ENCODE results near the gene ZNF844. TPM values are rescaled to one million over a fixed set of nuclear protein-coding genes. Genes with fewer than 3 reads are reported as not detected.
"Not testable (repeated sequence)": the region's sequence is repeated elsewhere in the genome, so short reads cannot be mapped to it uniquely, and the experiment has no call there.

Gene ZNF844
- total RNA-seq, 1 experiment from 2014 or later, result not detected

- H3K9ac ChIP-seq (ENCODE audit: low read length); H3K27me3 ChIP-seq (ENCODE audit: insufficient read depth, low read length); H3K4me3 ChIP-seq (replicated peaks in 1 of 2; ENCODE audit: low read depth in 1 of 2, low read length in 2 of 2); H3K9me2 ChIP-seq (ENCODE audit: insufficient read depth); BruUV-seq (replicated peaks); ATAC-seq; H3K27ac ChIP-seq (ENCODE audit: low read depth, low read length); H3K36me3 ChIP-seq (ENCODE audit: control insufficient read depth in 1 of 2, insufficient read depth in 2 of 2, low read length in 2 of 2); H4K20me1 ChIP-seq (ENCODE audit: insufficient read depth); RAD21 ChIA-PET (ENCODE audit: low non-redundant PET in 1 of 2, low total read pairs in 2 of 2, uncharacterized antibody in 2 of 2, unreplicated experiment in 2 of 2); H3K79me2 ChIP-seq (ENCODE audit: insufficient read depth, low read length); H3K4me2 ChIP-seq (ENCODE audit: low read length); H2AFZ ChIP-seq (ENCODE audit: low read depth, low read length, poor library complexity, severe bottlenecking); H3K4me1 ChIP-seq (ENCODE audit: control insufficient read depth in 1 of 2, insufficient read depth in 2 of 2, low read length in 2 of 2); CTCF ChIA-PET; POLR2A ChIA-PET; DNase-seq (ENCODE audit: low read depth, low spot score); intact Hi-C loops (cut with micrococcal nuclease): not testable (repeated sequence)
- H3K9me3 ChIP-seq (ENCODE audit: control insufficient read depth in 1 of 2, insufficient read depth in 1 of 2, low read depth in 1 of 2, low read length in 2 of 2), result peaks cover 24 to 28% of the 10 kb centered on the region in 2 experiments; a peak in 2 of 4 replicates
- peak; percentile 48 for TF ChIP-seq ZNF274 (IDR thresholded peaks at IDR 0.05; ENCODE audit: low read depth, low read length)
Observed at GRCh38 chr19:12076331-12076730, 11.8 kb downstream of the ZNF844 start.

DNA sequence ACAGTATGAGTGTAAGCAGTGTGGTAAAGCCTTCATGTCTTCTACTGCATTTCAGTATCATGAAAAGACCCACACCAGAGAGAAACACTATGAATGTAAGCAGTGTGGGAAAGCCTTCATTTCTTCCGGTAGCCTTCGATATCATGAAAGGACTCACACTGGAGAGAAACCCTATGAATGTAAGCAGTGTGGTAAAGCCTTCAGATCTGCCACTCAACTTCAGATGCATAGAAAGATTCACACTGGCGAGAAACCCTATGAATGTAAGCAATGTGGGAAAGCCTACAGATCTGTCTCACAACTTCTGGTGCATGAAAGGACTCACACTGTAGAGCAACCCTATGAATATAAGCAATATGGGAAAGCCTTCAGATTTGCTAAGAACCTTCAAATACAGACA is 12.8 kb downstream of the ZNF844 start:
- no peak overlapping the region for H2AFZ ChIP-seq (ENCODE audit: low read depth, low read length, poor library complexity, severe bottlenecking)
- POLR2A ChIA-PET, result no interaction called here
- intact Hi-C loops (cut with micrococcal nuclease), result no loop called here
- H3K4me1 ChIP-seq (ENCODE audit: control insufficient read depth in 1 of 2, insufficient read depth in 2 of 2, low read length in 2 of 2), result no peaks in the 10 kb centered on the region
- H3K36me3 ChIP-seq (ENCODE audit: control insufficient read depth in 1 of 2, insufficient read depth in 2 of 2, low read length in 2 of 2), result no peaks in the 10 kb centered on the region
- no peaks in the 10 kb centered on the region for H3K27me3 ChIP-seq (ENCODE audit: insufficient read depth, low read length)
- no peak overlapping the region for H3K4me2 ChIP-seq (ENCODE audit: low read length)
- no peak overlapping the region for H3K27ac ChIP-seq (ENCODE audit: low read depth, low read length)
- no peak for TF ChIP-seq EGR1 (IDR thresholded peaks at IDR 0.05; ENCODE audit: low read depth)
- TF ChIP-seq CBX3 (IDR thresholded peaks at IDR 0.05; ENCODE audit: low read depth), result no peak
- TF ChIP-seq, protein P1, sequence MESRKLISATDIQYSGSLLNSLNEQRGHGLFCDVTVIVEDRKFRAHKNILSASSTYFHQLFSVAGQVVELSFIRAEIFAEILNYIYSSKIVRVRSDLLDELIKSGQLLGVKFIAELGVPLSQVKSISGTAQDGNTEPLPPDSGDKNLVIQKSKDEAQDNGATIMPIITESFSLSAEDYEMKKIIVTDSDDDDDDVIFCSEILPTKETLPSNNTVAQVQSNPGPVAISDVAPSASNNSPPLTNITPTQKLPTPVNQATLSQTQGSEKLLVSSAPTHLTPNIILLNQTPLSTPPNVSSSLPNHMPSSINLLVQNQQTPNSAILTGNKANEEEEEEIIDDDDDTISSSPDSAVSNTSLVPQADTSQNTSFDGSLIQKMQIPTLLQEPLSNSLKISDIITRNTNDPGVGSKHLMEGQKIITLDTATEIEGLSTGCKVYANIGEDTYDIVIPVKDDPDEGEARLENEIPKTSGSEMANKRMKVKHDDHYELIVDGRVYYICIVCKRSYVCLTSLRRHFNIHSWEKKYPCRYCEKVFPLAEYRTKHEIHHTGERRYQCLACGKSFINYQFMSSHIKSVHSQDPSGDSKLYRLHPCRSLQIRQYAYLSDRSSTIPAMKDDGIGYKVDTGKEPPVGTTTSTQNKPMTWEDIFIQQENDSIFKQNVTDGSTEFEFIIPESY (IDR thresholded peaks at IDR 0.05; ENCODE audit: extremely low read depth, insufficient replicate concordance, low read length), result no peak
- no peak for TF ChIP-seq CEBPB (IDR thresholded peaks at IDR 0.05; ENCODE audit: low read depth)
- no peak for TF ChIP-seq SP1 (IDR thresholded peaks at IDR 0.05; ENCODE audit: low read depth)
- no peak for TF ChIP-seq TCF7L2 (IDR thresholded peaks at IDR 0.05; ENCODE audit: borderline replicate concordance, extremely low read depth, insufficient read depth, insufficient read length)
- no peak for TF ChIP-seq EZH2phosphoT487 (IDR thresholded peaks at IDR 0.05; ENCODE audit: borderline replicate concordance)
- CTCF ChIA-PET, result no interaction called here
- no peak overlapping the region for H3K9ac ChIP-seq (ENCODE audit: low read length)
- H3K9me3 ChIP-seq (ENCODE audit: control insufficient read depth in 1 of 2, insufficient read depth in 1 of 2, low read depth in 1 of 2, low read length in 2 of 2), result peaks cover 24 to 31% of the 10 kb centered on the region in 2 experiments; a peak in 2 of 4 replicates
- BruUV-seq (replicated peaks), result no TSS peak
- H3K9me2 ChIP-seq (ENCODE audit: insufficient read depth), result no peaks in the 10 kb centered on the region
- RAD21 ChIA-PET (ENCODE audit: low non-redundant PET in 1 of 2, low total read pairs in 2 of 2, uncharacterized antibody in 2 of 2, unreplicated experiment in 2 of 2), result interaction anchor here in 1 of 2 experiments (0.5 kb wide), 1 partner anchor 255 kb away, joined by 3 read pairs; no protein-coding TSS in a partner anchor
- DNase-seq (ENCODE audit: low read depth, low spot score) (no peak), ATAC-seq (no peak)
- H3K4me3 ChIP-seq (replicated peaks in 1 of 2; ENCODE audit: low read depth in 1 of 2, low read length in 2 of 2), result no peak overlapping the region
- H3K79me2 ChIP-seq (ENCODE audit: insufficient read depth, low read length), result no peaks in the 10 kb centered on the region
- H4K20me1 ChIP-seq (ENCODE audit: insufficient read depth), result no peaks in the 10 kb centered on the region

GRCh38 chr19:12083336-12083735 is 18.8 kb downstream of the ZNF844 start:
- intact Hi-C loops (cut with micrococcal nuclease); POLR2A ChIA-PET; H3K9ac ChIP-seq (ENCODE audit: low read length); H3K27me3 ChIP-seq (ENCODE audit: insufficient read depth, low read length); CTCF ChIA-PET; H3K9me2 ChIP-seq (ENCODE audit: insufficient read depth); H4K20me1 ChIP-seq (ENCODE audit: insufficient read depth); H2AFZ ChIP-seq (ENCODE audit: low read depth, low read length, poor library complexity, severe bottlenecking); H3K4me2 ChIP-seq (ENCODE audit: low read length); ATAC-seq; RAD21 ChIA-PET (ENCODE audit: low non-redundant PET in 1 of 2, low total read pairs in 2 of 2, uncharacterized antibody in 2 of 2, unreplicated experiment in 2 of 2); DNase-seq (ENCODE audit: low read depth, low spot score); H3K4me1 ChIP-seq (ENCODE audit: control insufficient read depth in 1 of 2, insufficient read depth in 2 of 2, low read length in 2 of 2); BruUV-seq (replicated peaks); H3K27ac ChIP-seq (ENCODE audit: low read depth, low read length); H3K79me2 ChIP-seq (ENCODE audit: insufficient read depth, low read length); H3K4me3 ChIP-seq (replicated peaks in 1 of 2; ENCODE audit: low read depth in 1 of 2, low read length in 2 of 2); H3K36me3 ChIP-seq (ENCODE audit: control insufficient read depth in 1 of 2, insufficient read depth in 2 of 2, low read length in 2 of 2): not testable (repeated sequence)
- H3K9me3 ChIP-seq (ENCODE audit: control insufficient read depth in 1 of 2, insufficient read depth in 1 of 2, low read depth in 1 of 2, low read length in 2 of 2), result peaks cover under 1 to 19% of the 10 kb centered on the region in 2 experiments; a peak in 2 of 4 replicates
